Thoracic aorta (tissue), 2 donors: ENCODE data around the gene GPR45. TPM values are rescaled to one million over a fixed set of nuclear protein-coding genes. Genes with fewer than 3 reads are reported as not detected.
"Not testable (repeated sequence)": the region's sequence is repeated elsewhere in the genome, so short reads cannot be mapped to it uniquely, and the experiment has no call there.

ENCODE experiments used
- ATAC-seq: fragments of 150-250 bp; one replicate; pipeline ENCODE4 v1.8.0; 2017; ENCODE audit warnings: low read depth; ENCODE audit not compliant: insufficient number of reproducible peaks, low FRiP score
- DNase-seq: peaks from one replicate; pipeline ENCODE4 v3.0.0-alpha.2; 2020; ENCODE audit warnings: low spot score
- H3K27ac ChIP-seq, 2 donors: fragments of 200-600 bp; sonication (generic); 1 replicate in 1 of 2; 2 replicates in 1 of 2; pipeline ENCODE4 v1.5.1; 2016; ENCODE audit warnings: mild to moderate bottlenecking in 2 of 2, moderate library complexity in 2 of 2
- H3K27me3 ChIP-seq: fragments of 200-600 bp; sonication (generic); replicated peaks from 2 replicates; pipeline ENCODE4 v1.6.0; 2016; ENCODE audit warnings: mild to moderate bottlenecking; ENCODE audit not compliant: insufficient read depth
- H3K36me3 ChIP-seq: fragments of 200-600 bp; sonication (generic); one replicate; pipeline ENCODE4 v1.5.1; 2016
- H3K4me1 ChIP-seq, 2 donors: fragments of 200-600 bp; sonication (generic); 1 replicate in 1 of 2; 2 replicates in 1 of 2; pipeline versions ENCODE4 v1.5.1 to v1.6.0; 2016; ENCODE audit warnings: low read depth in 2 of 2, mild to moderate bottlenecking in 1 of 2; ENCODE audit not compliant: control insufficient read depth in 1 of 2
- H3K4me3 ChIP-seq: fragments of 200-600 bp; sonication (generic); 2 replicates; pipeline ENCODE4 v1.5.1; 2016; ENCODE audit warnings: mild to moderate bottlenecking
- H3K9me3 ChIP-seq: fragments of 200-600 bp; sonication (generic); 2 replicates; pipeline ENCODE4 v1.5.1; 2016
- CTCF ChIP-seq: fragments of 200-600 bp; sonication (generic); IDR thresholded peaks from one replicate; pipeline ENCODE4 v1.5.1; 2019; ENCODE audit warnings: antibody characterized with exemption
- total RNA-seq, 2 donors: library from RNA; depleted of rRNA; stranded (reverse); fragments of >200 nt; gene quantifications; one replicate each; pipeline versions ENCODE4 v1.1.0 to v1.2.3, GENCODE V29; 2016

GPR45 gene
- total RNA-seq, 2 donors from 2014 or later, result not detected

DNA sequence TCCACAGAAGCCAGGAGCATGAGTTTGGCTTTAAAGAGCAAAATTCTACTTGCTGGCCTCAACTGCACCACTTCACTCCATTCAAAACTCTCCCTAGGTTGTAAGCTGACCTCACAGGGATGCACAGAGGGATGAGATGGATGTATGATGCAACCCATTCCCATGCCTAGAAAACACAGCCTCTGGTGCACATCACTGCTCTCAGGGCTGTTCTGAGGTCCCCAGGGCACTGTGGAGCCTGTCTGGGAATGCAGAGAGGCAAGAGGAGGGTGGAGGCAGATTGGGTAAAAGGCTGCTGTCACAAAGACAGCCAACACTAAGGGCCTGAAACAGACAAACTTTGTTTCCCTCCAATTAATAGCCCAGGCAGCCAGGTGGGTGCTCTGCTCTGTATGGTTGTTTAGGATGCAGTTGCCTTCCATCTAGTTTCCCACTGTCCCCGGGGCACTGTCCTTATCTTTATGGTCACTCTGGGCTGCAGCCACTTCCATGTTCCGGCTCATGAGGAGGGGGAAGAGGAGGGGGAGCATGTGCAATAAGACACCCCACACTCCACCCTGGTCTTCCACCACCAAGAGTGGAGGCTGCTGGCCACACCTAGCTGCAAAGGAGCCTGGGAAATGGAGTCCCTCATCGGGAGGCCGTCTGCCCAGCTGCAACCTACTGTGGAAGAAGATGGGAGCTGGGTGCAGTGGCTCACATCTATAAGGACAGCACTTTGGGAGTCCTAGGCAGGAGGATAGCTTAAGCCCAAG lies 7.0 kb downstream of the GPR45 start:
- H3K4me3 ChIP-seq, result no peak overlapping the region
- no peaks in the 10 kb centered on the region for H3K4me1 ChIP-seq
- H3K27me3 ChIP-seq, result no peaks in the 10 kb centered on the region
- DNase-seq, result no peak
- H3K9me3 ChIP-seq, result no peaks in the 10 kb centered on the region
- H3K27ac ChIP-seq, result no peak overlapping the region
- ATAC-seq, result no peak
- no peak for TF ChIP-seq CTCF
- H3K36me3 ChIP-seq, result no peaks in the 10 kb centered on the region

DNA sequence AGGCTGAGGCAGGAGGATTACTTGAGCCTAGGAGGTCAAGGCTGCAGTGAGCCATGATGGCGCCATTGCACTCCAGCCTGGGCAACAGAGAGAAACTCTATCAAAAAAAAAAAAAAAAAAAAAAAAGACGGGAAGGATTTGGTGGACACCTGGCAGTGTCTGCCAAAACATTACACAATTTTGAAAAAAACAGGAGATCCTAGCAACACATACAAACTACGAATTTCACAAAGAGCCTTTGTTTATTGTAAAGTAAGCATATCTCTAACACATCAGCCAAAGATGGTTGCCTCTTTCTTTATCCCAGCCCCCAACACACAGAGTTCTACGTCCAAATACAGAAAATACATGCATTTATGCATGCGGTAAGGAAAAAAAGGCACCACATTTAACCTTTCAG lies 7.6 kb downstream of the GPR45 start:
- no peak overlapping the region for H3K27ac ChIP-seq
- DNase-seq (no peak), ATAC-seq (no peak)
- no peaks in the 10 kb centered on the region for H3K9me3 ChIP-seq
- H3K36me3 ChIP-seq, result no peaks in the 10 kb centered on the region
- no peak overlapping the region for H3K4me3 ChIP-seq
- H3K4me1 ChIP-seq, result no peaks in the 10 kb centered on the region
- no peak for TF ChIP-seq CTCF
- H3K27me3 ChIP-seq, result no peaks in the 10 kb centered on the region

DNA sequence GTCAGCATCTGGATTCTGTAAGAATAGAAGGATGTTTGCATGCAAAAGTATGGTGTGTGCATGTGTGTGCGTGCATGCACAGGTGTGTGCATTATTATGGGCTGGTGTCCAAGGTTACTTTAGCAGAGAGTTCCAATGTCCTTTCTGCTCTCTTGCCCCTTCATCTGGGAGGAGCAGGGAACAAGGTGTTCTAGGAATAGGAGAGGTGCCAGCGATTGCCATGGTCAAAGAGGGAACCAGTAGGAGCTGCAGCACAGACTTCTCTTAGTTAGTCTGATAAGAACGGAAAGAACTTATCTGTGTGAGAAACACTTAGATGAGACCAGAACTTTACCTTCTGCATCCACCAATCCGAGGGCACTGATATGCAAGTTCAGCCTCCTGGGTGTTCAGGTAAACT lies 8.3 kb downstream of the GPR45 start:
- no peaks in the 10 kb centered on the region for H3K4me1 ChIP-seq
- ATAC-seq, result no peak
- no peaks in the 10 kb centered on the region for H3K36me3 ChIP-seq
- no peak overlapping the region for H3K27ac ChIP-seq
- no peaks in the 10 kb centered on the region for H3K27me3 ChIP-seq
- no peak for DNase-seq
- no peak for TF ChIP-seq CTCF
- H3K4me3 ChIP-seq, result no peak overlapping the region
- H3K9me3 ChIP-seq, result no peaks in the 10 kb centered on the region

- ATAC-seq, H3K27ac ChIP-seq, H3K9me3 ChIP-seq, H3K27me3 ChIP-seq, DNase-seq, H3K4me3 ChIP-seq, H3K4me1 ChIP-seq, H3K36me3 ChIP-seq: not testable (repeated sequence)
Measured at GRCh38 chr2:105251016-105251648, 9.6 kb downstream of the GPR45 start.

GRCh38 chr2:105252271-105252670 lies 10.7 kb downstream of the GPR45 start:
- DNase-seq (no peak), ATAC-seq (no peak)
- no peak for TF ChIP-seq CTCF
- no peaks in the 10 kb centered on the region for H3K4me1 ChIP-seq
- H3K27ac ChIP-seq, result no peak overlapping the region
- no peaks in the 10 kb centered on the region for H3K36me3 ChIP-seq
- no peaks in the 10 kb centered on the region for H3K27me3 ChIP-seq
- H3K9me3 ChIP-seq, result no peaks in the 10 kb centered on the region
- H3K4me3 ChIP-seq, result no peak overlapping the region
